GM06990 (cell line): Measurements from ENCODE around the gene RBMS1.

Experiments
- DNase-seq: peaks from one replicate; pipeline ENCODE4 v3.0.0-alpha.2; 2011; ENCODE audit not compliant: insufficient read length; ENCODE audit errors: extremely low read depth
- H3K27me3 ChIP-seq: replicated peaks from 2 replicates; pipeline ENCODE4 v1.6.0; 2011; ENCODE audit warnings: low read length; ENCODE audit not compliant: control insufficient read depth, insufficient read depth
- H3K36me3 ChIP-seq: 2 replicates; pipeline ENCODE4 v1.5.1; 2011; ENCODE audit warnings: low read length; ENCODE audit not compliant: control insufficient read depth, insufficient read depth
- H3K4me3 ChIP-seq: replicated peaks from 2 replicates; pipeline ENCODE4 v1.5.1; 2011; ENCODE audit warnings: low read depth, mild to moderate bottlenecking, control low read depth, low read length
- CTCF ChIP-seq: IDR thresholded peaks from 2 replicates; pipeline ENCODE4 v1.5.1; 2011; ENCODE audit warnings: low read length, control low read depth, mild to moderate bottlenecking, inconsistent platforms; ENCODE audit not compliant: insufficient read depth, poor library complexity, severe bottlenecking

RBMS1 gene

GRCh38 chr2:160328811-160329527 is 164.6 kb downstream of the RBMS1 start:
- DNase-seq: no peak
- TF ChIP-seq CTCF: no peak
- Histone ChIP-seq H3K27me3 (no peaks in the 10 kb centered on the region; the same call in 1 of the 2 replicates), H3K36me3 (no peaks in the 10 kb centered on the region), H3K4me3 (no peak overlapping the region)

- no peaks in the 10 kb centered on the region for H3K36me3 ChIP-seq
- H3K4me3 ChIP-seq: no peak overlapping the region
- DNase-seq: no peak
- H3K27me3 ChIP-seq: no peaks in the 10 kb centered on the region
- no peak for TF ChIP-seq CTCF
Measured at GRCh38 chr2:160326786-160327185, 166.8 kb downstream of the RBMS1 start.

- TF ChIP-seq CTCF: no peak
- Histone ChIP-seq H3K4me3 (no peak overlapping the region), H3K27me3 (peaks cover 1% of the 10 kb centered on the region), H3K36me3 (no peaks in the 10 kb centered on the region)
- DNase-seq: no peak
Measured at GRCh38 chr2:160325418-160325817, 168.2 kb downstream of the RBMS1 start.

DNA sequence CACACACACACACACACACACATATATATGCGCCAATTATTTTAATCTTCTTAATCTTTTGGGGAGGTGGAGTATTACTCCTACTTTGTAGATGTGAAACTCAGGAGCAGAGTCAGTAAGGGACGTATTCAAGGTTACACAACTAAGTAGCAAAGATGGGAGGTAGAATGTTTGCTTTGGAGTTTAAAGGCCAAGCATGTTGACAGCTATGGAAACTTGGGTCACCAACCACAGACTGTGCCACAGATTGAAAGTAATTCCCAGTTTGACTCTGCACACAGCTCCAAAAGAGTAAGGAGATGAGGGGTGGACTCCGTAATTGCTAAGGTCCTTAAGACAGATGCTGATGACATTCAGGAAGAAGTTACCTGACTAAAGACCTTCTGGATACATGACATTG is 168.7 kb downstream of the RBMS1 start:
- no peak for DNase-seq
- no peak for TF ChIP-seq CTCF
- H3K27me3 ChIP-seq: peaks cover 1% of the 10 kb centered on the region
- H3K36me3 ChIP-seq: no peaks in the 10 kb centered on the region
- no peak overlapping the region for H3K4me3 ChIP-seq

GRCh38 chr2:160324161-160324800 is 169.3 kb downstream of the RBMS1 start:
- Histone ChIP-seq H3K4me3 (no peak overlapping the region), H3K36me3 (no peaks in the 10 kb centered on the region), H3K27me3 (peaks cover 1% of the 10 kb centered on the region)
- DNase-seq: no peak
- TF ChIP-seq CTCF: peak; percentile 56
